DMS79 (cell line): ENCODE measurements around the gene KIF19.
A peak's percentile ranks its signal among the peaks of the same experiment; 100 is the strongest.

Source experiments
- DNase-seq: peaks from one replicate; lab custom pipeline; 2025; lab: John Stamatoyannopoulos, UW

The KIF19 gene

GRCh38 chr17:74362810-74363498 is 36.9 kb downstream of the KIF19 start:
- peak; percentile 36 for DNase-seq

- DNase-seq = no peak
Measured at GRCh38 chr17:74367206-74367605, 41.2 kb downstream of the KIF19 start, which contains the start of gene GPR142. Gene GPR142, plus strand, starts transcription at chr17:74367506. Its CDS starts 2,035 bp downstream, at chr17:74369541.

GRCh38 chr17:74368341-74369081 is 42.5 kb downstream of the KIF19 start:
- DNase-seq = no peak

DNA sequence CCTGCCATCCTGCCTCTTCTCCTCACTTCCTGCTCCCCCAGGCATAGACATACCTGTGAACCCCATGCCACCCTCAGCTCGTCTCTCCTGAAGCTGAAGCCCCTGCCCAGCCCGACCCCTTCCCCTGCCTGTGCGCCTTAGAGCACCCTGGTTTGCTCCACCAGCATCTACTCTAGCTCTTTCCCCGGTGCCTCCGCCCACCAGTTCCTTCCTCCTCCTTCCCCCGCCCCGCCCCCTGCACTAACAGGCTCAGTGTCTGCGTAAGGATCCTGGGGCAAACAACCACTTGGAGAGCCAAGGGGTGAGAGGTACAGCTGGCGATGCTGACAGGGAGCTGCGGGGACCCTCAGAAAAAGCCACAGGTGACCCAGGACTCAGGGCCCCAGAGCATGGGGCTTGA is 43.2 kb downstream of the KIF19 start:
- no peak for DNase-seq

DNA sequence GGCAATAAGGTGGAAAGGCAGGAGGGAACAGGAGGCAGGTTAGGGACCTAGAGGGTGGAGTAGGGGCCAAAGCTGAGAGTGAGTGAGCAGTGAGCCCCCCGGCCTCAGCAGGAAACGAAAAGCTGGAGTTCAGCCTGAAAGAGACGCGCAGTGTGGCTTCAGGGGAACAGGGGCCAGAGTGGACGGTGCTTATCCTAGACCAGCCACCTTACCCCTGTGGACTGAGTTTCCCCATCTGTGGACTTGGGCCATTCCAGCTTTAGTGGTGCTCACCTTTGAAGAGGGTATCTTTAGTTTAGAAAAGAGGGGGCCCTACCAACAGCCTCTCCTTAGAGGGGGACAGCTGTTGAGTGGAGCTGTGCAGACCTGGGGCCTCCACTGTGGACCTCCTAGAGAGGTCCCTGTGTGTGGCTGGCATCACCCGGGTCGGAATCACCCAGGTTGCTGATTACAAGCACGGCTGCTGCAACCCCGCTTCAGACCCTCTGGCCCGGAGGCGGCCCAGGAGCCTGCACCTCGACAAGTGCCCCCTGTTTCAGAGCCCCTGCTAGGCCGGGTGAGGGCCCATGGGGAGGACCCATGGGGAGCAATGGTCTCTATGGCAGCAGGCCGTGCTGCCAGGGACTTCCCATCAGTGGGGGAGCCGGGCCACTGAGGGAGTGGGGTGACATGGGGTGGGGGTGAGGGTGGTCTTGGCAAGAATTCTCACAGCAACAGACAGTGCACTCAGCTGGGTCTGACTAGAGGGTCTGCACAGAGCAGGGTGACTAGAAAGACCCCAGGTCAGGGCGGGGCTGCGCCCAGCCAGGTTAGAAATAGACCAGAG is 43.9 kb downstream of the KIF19 start:
- DNase-seq = no peak

DNA sequence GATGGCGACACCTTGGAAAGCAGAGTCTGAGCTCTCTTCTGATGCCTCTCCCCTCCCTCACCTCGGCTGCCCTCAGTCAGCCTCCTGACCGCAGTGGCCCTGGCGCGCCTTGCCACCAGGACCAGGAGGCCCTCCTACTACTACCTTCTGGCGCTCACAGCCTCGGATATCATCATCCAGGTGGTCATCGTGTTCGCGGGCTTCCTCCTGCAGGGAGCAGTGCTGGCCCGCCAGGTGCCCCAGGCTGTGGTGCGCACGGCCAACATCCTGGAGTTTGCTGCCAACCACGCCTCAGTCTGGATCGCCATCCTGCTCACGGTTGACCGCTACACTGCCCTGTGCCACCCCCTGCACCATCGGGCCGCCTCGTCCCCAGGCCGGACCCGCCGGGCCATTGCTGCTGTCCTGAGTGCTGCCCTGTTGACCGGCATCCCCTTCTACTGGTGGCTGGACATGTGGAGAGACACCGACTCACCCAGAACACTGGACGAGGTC is 45.7 kb downstream of the KIF19 start:
- DNase-seq = no peak

DNA sequence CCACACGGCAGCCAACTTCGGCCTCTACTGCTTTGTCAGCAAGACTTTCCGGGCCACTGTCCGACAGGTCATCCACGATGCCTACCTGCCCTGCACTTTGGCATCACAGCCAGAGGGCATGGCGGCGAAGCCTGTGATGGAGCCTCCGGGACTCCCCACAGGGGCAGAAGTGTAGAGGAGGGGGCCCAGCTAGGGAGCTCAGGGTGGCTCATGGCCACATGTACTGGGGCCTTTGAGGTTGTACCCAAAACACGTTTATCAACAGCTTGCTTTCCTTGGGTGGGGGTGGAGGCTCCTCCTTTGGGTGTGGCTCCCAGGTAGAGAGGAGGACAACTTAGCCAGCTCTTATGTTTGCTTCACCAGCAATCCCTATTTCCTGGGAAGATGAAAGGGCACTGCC is 46.4 kb downstream of the KIF19 start:
- no peak for DNase-seq

GRCh38 chr17:74373838-74374606 is 48.0 kb downstream of the KIF19 start:
- no peak for DNase-seq

DNA sequence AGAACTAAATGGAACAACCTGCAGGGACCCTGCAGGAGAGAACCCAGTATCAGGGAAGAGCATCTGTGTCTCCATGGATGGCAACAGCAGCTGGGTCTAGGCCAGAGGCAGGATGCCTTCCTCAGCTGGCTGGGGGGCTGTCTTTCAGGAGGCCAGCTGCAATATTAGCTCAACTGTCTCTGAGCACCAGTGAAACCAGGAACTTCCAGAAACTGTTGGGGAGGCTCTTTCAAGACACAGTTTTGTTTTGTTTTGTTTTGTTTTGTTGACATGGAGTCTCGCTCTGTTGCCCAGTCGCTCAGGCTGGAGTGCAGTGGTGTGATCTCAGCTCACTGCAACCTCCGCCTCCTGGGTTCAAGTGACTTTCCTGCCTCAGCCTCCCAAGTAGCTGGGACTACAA is 48.8 kb downstream of the KIF19 start:
- no peak for DNase-seq

GRCh38 chr17:74379495-74380085 is 53.6 kb downstream of the KIF19 start:
- DNase-seq = peak; percentile 52

DNA sequence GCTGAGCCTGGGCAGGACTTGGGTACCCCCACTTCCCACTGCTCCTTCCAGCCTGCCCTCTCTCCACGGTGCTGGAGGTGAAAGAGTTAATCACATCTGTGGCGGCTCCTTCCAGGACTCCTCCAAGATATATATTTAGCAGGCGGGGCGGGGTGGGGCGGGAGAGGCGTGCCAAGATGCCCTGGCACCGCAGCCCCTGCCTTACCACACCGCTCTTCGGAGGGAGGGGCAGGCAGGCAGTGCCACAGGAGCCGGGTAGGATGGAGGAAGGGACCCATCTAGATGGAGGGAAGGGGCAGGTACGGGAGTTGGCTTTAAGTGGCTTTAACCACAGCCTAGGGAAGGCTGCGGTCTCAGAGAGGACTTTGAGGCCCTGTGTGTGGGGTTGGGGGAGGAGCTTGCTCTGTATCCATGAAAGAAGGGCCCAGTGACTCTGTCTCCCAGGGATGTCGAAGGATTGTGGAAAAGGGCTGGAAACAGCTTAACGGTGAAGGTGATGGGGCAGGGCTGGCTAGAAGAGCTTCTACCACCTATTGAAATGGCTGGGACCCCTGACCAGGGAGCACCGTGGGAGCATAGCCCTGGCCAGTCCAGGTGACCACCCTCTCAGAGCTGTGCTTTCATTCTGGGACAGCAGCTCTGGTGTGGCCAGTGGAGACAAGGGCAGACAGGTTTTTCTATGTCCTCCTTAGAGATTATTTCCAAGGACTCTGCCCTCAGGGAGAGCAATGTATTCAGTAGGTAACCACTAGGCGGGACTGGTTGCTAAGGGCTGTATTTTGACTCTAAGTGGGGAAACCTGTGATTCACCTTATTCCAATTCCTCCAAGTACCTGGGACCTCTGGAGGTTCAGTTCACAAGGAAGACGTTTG is 54.3 kb downstream of the KIF19 start:
- peak; percentile 72 for DNase-seq

- DNase-seq = no peak
Measured at GRCh38 chr17:74380959-74381808, 55.2 kb downstream of the KIF19 start.

GRCh38 chr17:74383141-74383540 is 57.1 kb downstream of the KIF19 start:
- no peak for DNase-seq

GRCh38 chr17:74385201-74385600 is 59.2 kb downstream of the KIF19 start:
- no peak for DNase-seq

GRCh38 chr17:74386386-74386785 is 60.4 kb downstream of the KIF19 start:
- no peak for DNase-seq

DNA sequence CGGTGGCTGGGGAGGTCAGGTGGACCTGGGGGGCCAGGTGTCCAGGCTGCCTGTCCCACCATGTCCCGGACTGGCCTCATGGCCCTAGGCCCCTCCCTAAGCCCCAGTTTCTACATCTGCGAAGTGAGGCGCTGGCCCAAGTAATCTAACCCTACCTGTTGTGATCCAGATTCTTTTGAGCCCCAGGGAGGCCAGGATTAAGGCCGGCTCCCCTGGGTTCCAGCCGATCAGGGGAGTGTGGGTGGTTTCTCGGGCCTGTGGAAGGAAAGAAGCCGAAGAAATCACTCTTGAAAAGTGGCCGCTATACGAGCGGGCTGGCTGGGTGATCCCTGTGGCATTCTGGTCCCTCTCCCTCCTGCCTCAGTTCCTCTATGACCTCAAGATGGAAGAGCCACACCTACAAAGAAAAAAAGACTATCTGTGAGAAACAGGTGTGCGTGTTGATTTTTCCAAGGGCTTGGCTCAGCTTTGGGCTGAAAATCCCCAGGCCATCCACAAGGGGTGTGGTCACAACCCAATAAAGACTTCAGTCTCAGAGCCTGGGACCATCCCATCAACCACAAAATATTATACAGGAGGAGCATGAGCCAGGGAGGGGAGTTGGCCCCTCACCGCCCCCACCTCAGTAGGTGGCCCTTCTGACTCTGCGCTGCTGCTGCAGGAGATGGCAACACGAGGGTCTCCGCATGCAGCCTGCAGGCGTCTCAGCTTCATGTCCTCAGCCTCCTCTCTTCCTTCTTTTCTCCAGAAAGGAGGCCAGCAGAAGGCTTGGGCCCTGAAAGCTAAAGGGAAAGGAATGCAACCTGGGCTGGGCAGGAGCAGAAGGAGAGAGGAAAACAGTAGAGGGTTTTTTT is 61.6 kb downstream of the KIF19 start:
- DNase-seq = no peak

DNA sequence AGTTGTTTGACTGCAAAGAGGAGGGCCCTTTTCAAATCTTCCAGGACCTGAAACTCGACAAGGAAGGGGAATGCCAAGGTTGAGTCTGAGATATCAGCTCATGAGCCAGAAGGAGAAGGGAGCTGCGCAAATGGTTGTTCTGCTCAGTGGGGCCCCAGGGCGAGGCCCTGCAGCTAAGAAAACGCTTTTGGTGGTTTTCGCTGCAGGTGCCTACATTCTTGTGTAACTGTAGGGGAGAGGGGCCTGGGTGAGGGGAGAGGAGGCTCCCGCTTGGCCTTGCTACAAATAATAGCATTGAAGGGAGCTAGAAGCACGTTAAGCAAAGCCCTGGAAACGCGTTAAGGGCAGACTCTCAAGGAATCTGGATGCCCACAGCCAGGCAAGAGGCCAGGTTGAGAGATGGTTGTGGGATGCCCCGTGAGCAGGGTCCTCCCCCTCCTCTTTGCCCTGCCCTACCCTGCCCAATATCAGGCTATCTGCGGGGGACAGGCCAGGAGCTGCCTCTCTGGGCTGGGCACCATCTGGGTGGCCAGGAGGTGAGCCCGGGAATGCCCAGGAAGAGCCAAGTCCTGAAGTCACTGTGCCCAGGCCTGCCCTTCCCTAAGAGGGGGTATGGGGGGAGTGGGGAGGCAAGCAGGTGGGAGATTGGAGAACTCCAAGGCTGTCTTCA is 63.2 kb downstream of the KIF19 start:
- DNase-seq = no peak
